CD4-positive, alpha-beta T cell treated with Interleukin-15 for 1 hour (primary cell): ENCODE data around the gene PTPRK.

Source experiments
- DNase-seq: peaks from one replicate; pipeline ENCODE4 v3.0.0-alpha.2; 2020

The PTPRK gene

GRCh38 chr6:128118401-128118800 lies 402.0 kb downstream of the PTPRK start:
- no peak for DNase-seq

- no peak for DNase-seq
These were observed 402.5 kb downstream of the PTPRK start for GRCh38 chr6:128117916-128118315.

DNA sequence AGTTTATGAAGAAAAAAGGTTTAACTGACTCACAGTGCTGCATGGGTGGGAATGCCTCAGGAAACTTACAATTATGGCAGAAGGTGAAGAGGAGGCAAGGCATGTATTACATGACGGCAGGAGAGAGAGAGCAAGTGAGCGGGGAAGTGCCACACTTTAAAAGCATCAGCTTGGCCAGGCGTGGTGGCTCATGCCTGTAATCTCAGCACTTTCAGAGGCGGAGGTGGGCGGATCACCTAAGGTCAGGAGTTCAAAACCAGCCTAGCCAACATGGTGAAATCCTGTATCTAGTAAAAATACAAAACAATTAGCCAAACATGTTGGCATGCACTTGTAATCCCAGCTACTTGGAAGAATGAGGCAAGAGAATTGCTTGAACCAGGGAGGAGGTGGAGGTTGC lies 406.2 kb downstream of the PTPRK start:
- DNase-seq = no peak

GRCh38 chr6:128112494-128112893 lies 407.9 kb downstream of the PTPRK start:
- no peak for DNase-seq

GRCh38 chr6:128111096-128111495 lies 409.3 kb downstream of the PTPRK start:
- no peak for DNase-seq

GRCh38 chr6:128107682-128108081 lies 412.7 kb downstream of the PTPRK start:
- no peak for DNase-seq

GRCh38 chr6:128099571-128100197 lies 420.7 kb downstream of the PTPRK start:
- DNase-seq = no peak

- DNase-seq = no peak
These were observed 422.3 kb downstream of the PTPRK start for GRCh38 chr6:128098000-128098581.

DNA sequence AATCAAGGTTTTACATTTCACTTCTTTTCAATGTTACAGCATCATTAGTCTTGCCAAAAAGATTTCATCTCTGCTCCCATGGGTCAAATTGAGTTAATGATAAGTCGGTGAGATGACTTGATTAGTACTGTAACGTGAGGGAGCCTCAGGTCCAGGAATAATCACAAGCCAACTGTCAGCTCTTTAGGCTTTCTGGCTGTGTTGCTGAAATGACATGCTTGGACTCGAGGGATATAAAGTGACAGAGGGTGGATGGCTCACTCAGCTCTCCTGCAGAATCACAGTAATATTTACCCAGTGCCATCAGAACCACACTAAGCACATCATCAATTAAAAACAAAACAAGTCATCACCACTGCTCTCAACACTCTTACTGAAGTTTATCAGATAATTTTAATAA lies 423.4 kb downstream of the PTPRK start:
- no peak for DNase-seq

DNA sequence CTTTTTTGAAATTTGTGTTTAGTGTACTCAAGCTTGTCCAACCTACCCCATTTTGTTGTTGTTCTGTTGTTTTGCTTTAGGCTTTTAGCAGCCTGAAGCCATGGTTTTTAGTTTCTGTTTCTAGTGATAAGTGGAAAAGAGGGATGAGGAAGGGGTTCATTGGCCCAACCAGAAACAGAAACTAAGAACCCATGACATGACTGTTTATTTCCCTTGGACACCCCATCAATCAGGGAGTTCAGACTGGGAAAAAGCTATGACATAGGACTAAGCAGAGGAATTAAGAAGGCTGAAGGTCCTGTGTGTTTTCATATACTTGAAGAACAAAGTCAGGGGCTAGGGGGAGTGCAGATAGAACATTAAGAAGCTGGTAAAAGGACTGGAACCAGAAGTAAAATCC lies 425.0 kb downstream of the PTPRK start:
- no peak for DNase-seq

DNA sequence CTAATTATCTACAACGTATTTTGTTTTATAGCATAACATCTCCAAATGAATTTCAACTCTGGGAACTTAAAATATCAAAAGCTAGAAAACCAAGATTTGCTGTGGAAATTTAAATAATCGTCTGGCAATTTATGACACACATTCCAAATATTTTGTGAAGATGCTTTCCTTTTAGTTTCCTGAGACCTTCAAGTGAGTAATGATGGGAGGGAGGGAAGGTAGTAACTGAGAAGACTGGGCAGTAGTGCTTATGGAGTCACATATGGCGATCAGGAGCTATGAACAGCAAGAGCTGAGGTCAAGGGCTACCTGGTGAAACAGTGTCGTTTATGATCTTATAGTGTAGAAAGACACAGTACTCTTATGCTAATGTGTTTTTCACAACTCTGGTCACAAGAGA lies 441.4 kb downstream of the PTPRK start:
- DNase-seq = no peak

GRCh38 chr6:128078276-128078675 lies 442.1 kb downstream of the PTPRK start:
- DNase-seq = no peak

- DNase-seq = no peak
These were observed 443.6 kb downstream of the PTPRK start for GRCh38 chr6:128076843-128077242.

- no peak for DNase-seq
These were observed 445.8 kb downstream of the PTPRK start for GRCh38 chr6:128074567-128074966.

GRCh38 chr6:128073389-128073788 lies 447.0 kb downstream of the PTPRK start:
- DNase-seq = no peak

DNA sequence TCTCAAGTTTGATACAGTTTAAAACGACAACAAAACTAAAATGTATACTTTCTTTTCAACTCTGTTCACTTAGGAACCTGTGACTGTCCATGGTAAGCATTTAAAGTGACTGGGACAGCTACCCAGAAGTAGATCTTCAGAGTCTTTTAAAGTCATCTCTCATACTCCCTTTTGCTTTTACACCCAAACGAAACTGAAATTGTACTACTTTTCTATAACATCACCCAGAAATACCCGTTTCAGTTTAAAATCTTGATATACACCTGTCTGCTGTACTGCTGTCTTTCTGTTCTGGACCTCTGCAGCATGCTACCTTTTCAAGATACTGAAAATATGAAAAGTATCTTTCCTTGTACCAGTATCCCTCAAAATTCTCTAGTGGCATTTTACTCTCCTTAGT lies 449.2 kb downstream of the PTPRK start:
- DNase-seq = no peak

GRCh38 chr6:128070406-128070805 lies 450.0 kb downstream of the PTPRK start:
- DNase-seq = no peak

DNA sequence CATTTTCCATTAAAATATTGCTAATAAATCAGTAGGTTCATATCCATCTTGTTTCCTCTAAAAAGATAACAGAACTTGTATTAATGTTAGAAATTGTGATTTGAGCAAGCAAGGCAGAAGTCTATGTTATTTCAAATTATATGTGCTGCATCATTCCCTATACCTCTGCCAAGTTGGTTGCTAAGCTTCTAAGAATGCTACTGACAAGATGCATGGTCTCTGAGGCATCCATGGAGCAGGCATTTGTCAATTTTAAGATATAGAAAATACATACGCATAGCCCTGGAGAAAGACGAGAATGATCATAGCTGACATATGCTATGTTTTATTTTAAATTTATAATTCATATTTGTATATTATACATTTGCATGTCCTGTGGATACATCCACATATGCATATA lies 451.2 kb downstream of the PTPRK start:
- no peak for DNase-seq

- DNase-seq = no peak
These were observed 452.3 kb downstream of the PTPRK start for GRCh38 chr6:128068119-128068479.

- DNase-seq = no peak
These were observed 452.8 kb downstream of the PTPRK start for GRCh38 chr6:128067446-128068118.

DNA sequence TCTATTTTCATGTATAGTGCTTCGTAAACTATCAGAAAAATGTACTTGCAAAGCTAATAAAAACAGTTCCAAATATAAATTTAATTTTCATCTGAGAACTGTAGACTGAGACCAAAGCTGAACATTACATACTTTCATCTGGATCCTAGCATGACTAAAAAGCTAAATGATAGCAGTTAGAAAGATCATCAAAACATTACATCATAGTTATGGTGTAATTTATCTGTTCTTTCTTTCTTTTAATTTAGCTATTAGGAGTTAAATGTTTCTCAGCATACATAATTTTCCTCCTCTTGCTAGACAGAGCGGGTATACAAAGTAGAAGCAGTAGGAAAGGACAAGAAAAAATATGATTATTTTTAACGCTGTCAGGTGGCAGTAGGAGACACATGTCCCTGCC lies 455.3 kb downstream of the PTPRK start:
- DNase-seq = no peak

- DNase-seq = no peak
These were observed 455.9 kb downstream of the PTPRK start for GRCh38 chr6:128064540-128064895.

- DNase-seq = no peak
These were observed 456.4 kb downstream of the PTPRK start for GRCh38 chr6:128063850-128064539.
